Mucosa of gallbladder (tissue), 1 donor: ENCODE measurements around the gene SPINT2. TPM values are rescaled to one million over a fixed set of nuclear protein-coding genes. Genes with fewer than 3 reads are reported as not detected.

Experiments used
- DNase-seq: peaks from one replicate; pipeline ENCODE4 v3.0.0-alpha.2; 2020; ENCODE audit warnings: low spot score
- total RNA-seq: library from RNA; stranded (reverse); gene quantifications from one replicate; pipeline ENCODE4 v1.2.1, GENCODE V29; 2021
- donor health status: DM: no; HTN: no; CAD: no.

The SPINT2 gene
- total RNA-seq, 1 donor from 2014 or later = 567 TPM

DNA sequence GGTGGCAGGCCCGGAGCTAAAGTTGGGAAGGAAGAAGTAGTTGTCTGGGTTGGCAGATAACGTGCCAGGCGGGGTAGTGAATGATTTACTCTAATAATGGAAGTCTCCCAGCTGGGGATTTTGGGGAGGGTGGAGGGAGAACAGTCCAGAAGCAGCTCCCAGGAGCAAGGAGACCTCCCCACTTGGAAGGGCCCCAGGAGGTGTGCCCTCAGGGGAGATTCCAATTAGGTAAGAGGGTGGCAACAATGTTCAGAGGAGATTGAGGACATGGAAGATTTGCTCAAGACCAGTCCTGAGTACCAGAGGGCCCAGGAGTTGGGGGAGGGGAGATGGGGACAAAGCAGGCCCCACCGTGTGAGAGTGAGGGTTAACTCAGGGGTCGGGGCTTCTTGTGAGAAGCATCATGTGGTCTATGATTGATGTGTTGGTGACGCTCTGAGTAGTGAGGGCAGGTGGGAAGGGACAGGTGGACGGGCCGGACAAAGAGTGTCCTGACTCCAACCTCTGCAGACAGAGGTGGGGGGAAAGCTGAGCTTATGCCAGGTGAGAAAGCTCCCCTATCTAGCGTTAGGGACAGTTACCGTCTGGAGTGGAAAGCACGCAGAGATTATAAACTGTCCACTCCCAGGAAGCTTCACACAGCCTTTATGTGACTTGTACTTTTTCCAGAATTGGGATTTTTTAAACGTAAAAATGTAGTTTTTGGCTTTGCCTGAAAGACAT is 3.5 kb downstream of the SPINT2 start:
- no peak for DNase-seq

- no peak for DNase-seq
These were observed 4.2 kb downstream of the SPINT2 start for GRCh38 chr19:38268539-38268938.

DNA sequence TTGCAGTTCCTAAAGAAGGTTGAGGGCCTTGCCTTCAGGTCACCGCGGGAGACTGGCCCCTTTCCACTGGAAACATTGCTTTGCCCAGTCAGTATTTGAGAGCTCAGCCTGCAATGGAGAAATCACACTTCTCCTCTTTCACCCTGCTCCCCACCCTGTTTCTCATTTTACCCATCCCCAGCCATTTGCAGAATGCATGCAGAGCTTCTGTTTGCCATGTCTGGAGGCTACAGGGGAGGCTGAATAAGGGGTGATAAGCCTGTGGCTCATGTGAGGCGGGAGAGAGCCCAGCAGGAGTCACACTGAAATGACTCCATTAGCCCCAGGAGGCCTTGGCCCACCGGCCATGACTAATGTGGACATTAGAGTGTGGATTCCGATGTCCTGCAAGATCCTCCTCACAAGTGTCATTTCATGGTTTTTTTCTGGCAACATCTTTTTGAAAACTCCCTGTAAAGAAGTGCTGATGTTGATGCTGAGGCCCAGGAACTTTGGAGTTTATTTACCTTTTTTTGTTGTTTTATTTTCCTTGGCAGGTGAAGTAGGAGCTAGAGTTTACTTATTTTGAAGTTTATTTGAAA is 6.3 kb downstream of the SPINT2 start:
- DNase-seq = no peak

GRCh38 chr19:38273499-38273898 is 9.1 kb downstream of the SPINT2 start:
- DNase-seq = peak; percentile 88

DNA sequence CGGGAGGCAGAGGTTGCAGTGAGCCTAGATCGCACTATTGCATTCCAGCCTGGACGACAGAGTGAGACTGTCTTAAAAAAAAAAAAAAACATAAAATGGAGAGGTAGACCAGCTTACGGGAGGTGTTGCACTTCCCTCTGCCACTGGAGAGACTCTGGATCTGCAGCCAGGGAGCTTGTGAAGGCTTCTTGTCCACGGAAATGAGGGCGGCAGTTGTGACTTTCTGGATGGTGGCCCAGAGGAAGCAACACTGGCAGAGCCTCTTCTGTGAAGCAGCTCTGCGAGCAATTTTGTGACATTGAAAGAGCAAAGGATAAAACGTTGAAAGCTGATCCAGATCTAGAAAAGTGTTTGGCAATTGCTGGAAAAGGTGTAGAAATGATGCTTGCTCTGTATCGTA is 10.4 kb downstream of the SPINT2 start:
- no peak for DNase-seq

DNA sequence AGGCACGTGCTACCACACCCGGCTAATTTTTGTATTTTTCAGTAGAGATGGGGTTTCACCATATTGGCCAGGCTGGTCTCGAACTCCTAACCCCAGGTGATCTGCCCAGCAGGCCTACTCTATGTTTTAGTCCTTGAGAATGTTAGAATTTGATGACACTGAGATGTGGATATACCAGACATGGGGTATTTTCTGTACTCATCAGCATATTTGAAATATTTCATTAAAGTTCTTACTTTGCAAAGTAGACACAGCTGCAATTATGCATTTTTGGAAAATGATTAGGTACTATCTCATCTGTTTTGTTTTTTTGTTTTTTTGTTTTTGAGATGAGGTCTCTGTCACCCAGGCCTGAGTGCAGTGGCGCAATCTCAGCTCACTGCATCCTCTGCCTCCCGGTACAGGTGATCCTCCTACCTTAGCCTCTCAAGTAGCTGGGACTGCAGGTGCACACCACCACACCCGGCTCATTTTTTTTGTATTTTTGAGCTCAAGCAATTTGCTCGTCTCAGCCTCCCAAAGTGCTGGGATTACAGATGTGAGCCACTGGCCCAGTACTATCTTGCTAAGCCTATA is 12.7 kb downstream of the SPINT2 start:
- no peak for DNase-seq

GRCh38 chr19:38277549-38277948 is 13.2 kb downstream of the SPINT2 start:
- no peak for DNase-seq

GRCh38 chr19:38277969-38278680 is 13.8 kb downstream of the SPINT2 start:
- DNase-seq = peak; percentile 61

- DNase-seq = no peak
These were observed 14.4 kb downstream of the SPINT2 start for GRCh38 chr19:38278751-38279150.

- DNase-seq = no peak
These were observed 15.9 kb downstream of the SPINT2 start for GRCh38 chr19:38280030-38280921.

- no peak for DNase-seq
These were observed 17.6 kb downstream of the SPINT2 start for GRCh38 chr19:38281811-38282566.

DNA sequence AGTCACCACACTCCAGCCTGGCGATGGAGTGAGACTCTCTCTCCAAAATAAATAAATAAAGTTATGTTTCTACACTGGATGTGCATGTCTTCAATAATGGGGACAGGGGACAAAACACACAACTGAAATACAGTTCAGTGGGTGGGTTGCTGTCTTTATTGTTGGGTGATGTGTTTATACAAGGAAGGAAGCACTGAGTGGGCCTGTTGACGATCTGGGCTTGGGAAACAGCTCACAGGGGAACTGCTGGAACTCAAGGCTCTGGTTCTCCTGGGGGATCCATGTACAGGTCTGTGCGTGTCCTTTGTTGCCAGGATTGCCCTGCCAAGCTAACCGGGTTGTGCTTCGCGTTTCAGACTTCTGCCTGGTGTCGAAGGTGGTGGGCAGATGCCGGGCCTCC is 18.9 kb downstream of the SPINT2 start:
- DNase-seq = no peak

DNA sequence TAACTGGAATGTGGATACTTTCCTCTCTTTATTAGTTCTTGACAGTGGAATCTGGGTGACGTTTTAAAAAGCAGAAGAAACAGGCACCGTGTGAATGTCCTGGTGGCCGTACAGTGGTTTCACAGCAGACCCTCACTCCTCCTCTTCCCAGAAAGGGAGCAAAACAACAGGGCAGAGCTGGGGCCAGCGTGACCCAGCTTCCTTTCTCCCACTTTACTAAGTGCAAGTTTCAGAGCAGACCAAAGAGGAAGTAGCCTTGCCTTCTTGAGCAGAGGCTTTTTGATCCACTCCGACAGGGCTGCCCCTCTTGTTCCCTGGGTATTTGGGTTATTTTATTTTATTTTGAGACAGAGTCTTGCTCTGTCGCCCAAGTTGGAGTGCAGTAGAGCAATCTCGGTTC is 20.0 kb downstream of the SPINT2 start:
- DNase-seq = no peak

DNA sequence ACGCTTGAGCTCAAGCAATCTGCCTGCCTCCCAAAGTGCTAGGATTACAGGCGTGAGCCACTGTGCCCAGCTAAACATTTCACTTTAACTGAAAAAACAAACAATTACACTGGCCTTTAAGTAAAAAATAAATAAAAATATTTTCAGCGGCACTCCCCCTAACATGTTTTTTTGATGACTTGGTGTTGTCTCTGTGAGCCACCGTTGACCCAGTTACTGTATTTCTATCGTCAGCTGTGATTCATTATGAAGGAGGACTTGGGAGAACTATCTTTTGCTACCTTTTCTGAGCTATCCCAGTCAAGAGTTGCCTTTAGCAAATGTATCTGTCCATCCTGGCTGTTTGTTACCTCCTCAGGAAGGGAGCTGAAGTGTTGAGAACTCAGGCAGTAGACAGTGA is 21.2 kb downstream of the SPINT2 start:
- DNase-seq = no peak

DNA sequence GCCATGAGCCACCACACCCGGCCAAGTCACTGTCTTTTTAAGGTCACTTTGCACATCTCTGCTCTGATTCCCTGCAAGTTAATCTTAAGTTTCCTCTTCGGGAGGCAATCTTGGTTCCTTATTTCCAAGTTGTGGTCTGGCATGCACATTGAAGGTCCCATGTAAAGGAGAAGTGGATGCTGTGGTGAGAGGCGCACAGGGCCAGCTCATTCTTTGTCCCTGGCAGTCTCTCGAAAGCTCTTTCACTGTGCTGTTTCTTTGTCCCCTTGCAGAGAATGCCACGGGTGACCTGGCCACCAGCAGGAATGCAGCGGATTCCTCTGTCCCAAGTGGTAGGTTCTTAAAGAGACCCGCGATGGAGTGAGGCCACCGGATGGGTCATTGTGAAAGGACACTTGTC is 23.2 kb downstream of the SPINT2 start:
- DNase-seq = no peak

DNA sequence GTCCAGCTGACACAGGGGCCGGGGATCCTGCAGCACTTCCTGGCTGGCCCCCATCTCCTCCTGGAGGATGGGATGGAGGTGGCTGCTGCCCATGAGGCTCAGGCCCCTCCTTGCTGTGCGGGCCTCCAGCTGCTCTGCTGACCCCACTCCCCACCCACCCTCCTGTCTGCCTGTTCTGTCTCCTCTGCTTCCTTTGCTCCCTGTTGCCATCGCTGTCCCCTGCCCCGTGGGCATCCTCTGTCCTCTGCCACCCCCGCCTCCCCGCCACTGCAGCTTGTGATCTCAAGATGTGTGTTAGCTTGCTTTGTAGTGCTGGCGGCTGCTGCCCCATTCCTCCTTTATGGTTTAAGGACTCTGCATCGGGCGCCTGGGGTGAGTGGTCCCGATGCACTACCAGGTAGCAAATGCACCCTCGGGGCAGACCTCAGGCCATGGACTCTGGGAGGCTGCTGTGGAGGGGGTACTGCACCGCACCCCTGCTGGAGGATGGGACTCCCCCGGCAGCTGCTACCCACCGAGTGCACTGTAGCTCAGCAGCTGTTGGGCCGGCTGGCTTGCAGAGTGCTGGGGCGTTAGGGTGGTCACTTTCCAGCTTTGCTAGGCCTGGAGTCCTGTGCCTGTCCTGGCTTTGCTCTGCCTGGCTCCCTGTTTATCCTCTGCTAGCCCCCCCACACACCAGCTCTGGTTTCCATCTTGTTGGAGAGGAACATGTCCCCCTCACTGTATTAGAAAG is 23.9 kb downstream of the SPINT2 start:
- no peak for DNase-seq

GRCh38 chr19:38289955-38290354 is 25.6 kb downstream of the SPINT2 start:
- DNase-seq = no peak

- peak; percentile 70 for DNase-seq
These were observed 26.3 kb downstream of the SPINT2 start for GRCh38 chr19:38290631-38291147.

- peak; percentile 52 for DNase-seq
These were observed 27.5 kb downstream of the SPINT2 start for GRCh38 chr19:38291855-38292254.

DNA sequence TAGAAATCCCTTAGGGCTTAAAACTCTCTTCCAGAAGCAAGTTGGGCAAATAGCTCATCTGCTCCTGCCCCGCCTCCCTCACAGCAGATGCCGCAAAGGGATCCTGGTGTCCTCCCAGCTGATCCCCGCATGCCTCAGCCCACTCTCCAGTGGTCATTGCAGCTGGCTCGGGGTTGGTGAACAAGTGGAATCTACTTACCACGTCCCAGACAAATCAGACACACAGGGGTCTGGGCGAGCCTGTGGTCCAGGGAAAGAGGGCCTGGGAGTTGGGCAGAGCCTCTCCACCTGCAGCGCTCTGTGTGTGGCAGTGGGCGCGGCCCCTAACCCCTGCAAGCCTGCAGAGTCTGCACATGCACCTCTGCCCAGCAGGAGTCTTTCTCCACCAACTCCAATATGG is 28.9 kb downstream of the SPINT2 start:
- no peak for DNase-seq
